Measurements from ENCODE around the gene ADD2.

DNA sequence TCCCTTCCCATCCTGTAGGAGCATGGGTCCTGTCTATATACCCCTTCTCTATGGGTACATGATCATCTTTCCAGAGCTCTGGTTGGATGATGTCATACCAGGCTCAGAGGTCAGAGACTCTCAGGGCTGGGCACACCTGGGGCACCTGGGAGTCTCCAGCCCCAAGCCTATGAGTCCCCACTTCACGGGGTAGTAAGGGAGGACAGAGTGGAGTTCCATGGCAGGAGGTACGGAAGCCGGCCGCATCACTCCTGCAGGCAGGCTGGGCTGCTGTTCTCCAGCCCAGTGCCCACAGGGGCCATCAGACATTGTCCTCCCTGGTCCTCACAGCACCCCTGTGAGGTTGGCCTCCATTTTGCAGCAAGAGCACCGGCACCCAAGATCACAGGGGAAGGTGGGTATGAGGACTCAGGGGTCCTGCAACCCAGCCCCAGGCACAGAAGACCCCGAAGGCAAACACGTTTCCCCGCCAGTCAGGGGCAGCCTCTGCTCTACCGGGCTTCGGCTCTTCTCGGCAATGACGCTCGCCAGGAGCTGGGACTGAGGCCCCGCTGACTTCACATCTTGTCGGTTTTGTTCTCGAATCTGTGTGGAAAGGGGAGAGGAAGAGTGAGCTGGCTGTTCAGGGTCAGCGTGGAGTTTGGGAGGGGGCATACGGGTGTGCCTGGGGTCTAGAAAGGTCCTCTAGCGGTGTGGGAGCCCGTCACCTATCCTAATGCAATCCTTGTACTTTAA lies 91.5 kb downstream of the ADD2 start:
- TF ChIP-seq, protein P1, sequence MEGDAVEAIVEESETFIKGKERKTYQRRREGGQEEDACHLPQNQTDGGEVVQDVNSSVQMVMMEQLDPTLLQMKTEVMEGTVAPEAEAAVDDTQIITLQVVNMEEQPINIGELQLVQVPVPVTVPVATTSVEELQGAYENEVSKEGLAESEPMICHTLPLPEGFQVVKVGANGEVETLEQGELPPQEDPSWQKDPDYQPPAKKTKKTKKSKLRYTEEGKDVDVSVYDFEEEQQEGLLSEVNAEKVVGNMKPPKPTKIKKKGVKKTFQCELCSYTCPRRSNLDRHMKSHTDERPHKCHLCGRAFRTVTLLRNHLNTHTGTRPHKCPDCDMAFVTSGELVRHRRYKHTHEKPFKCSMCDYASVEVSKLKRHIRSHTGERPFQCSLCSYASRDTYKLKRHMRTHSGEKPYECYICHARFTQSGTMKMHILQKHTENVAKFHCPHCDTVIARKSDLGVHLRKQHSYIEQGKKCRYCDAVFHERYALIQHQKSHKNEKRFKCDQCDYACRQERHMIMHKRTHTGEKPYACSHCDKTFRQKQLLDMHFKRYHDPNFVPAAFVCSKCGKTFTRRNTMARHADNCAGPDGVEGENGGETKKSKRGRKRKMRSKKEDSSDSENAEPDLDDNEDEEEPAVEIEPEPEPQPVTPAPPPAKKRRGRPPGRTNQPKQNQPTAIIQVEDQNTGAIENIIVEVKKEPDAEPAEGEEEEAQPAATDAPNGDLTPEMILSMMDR (IDR thresholded peaks at IDR 0.05) = no peak
- no peak for TF ChIP-seq ZFX (IDR thresholded peaks at IDR 0.05; ENCODE audit: borderline replicate concordance)
